HepG2 (cell line): ENCODE data around the gene PPP4R1. TPM values are rescaled to one million over a fixed set of nuclear protein-coding genes. Genes with fewer than 3 reads are reported as not detected.
A peak's percentile ranks its signal among the peaks of the same experiment; 100 is the strongest.

Source experiments
- ARNT ChIP-seq: fragments of 450-650 bp; IDR thresholded peaks from 2 replicates; pipeline ENCODE4 v1.6.1; 2017
- CEBPG ChIP-seq: IDR thresholded peaks from 2 replicates; pipeline ENCODE4 v1.6.1; 2016
- DMTF1 ChIP-seq: sonication (generic); formaldehyde crosslinking; IDR thresholded peaks from 2 replicates; pipeline ENCODE4 v1.4.0; 2020; ENCODE audit warnings: mild to moderate bottlenecking, missing genetic modification reagents
- MAFG ChIP-seq: sonication (generic); formaldehyde crosslinking; IDR thresholded peaks from 2 replicates; pipeline ENCODE4 v1.5.1; 2020; ENCODE audit warnings: mild to moderate bottlenecking, missing genetic modification reagents
- MAX ChIP-seq: IDR thresholded peaks from 2 replicates; pipeline ENCODE4 v1.6.1; 2012; ENCODE audit warnings: inconsistent platforms
- MED1 ChIP-seq: sonication (generic); formaldehyde crosslinking; IDR thresholded peaks from 2 replicates; pipeline ENCODE4 v1.4.0; 2020; ENCODE audit warnings: missing genetic modification reagents
- MLX ChIP-seq: IDR thresholded peaks from 2 replicates; pipeline ENCODE4 v1.6.1; 2016
- MXD1 ChIP-seq: sonication (generic); formaldehyde crosslinking; IDR thresholded peaks from 2 replicates; pipeline ENCODE4 v1.4.0; 2020; ENCODE audit warnings: mild to moderate bottlenecking, missing genetic modification reagents
- MYNN ChIP-seq: sonication (generic); formaldehyde crosslinking; IDR thresholded peaks from 2 replicates; pipeline ENCODE4 v1.4.0; 2020; ENCODE audit warnings: mild to moderate bottlenecking, low read depth, missing genetic modification reagents
- NAIF1 ChIP-seq: sonication (generic); formaldehyde crosslinking; IDR thresholded peaks from 2 replicates; pipeline ENCODE4 v1.5.0; 2020; ENCODE audit warnings: mild to moderate bottlenecking, missing genetic modification reagents, borderline replicate concordance
- NR2F6 ChIP-seq, 2 experiments: IDR thresholded peaks; 2 replicates each; pipeline ENCODE4 v1.6.1; 2016; ENCODE audit warnings: antibody characterized with exemption in 1 of 2, mild to moderate bottlenecking in 1 of 2
- NRL ChIP-seq: sonication (generic); formaldehyde crosslinking; IDR thresholded peaks from 2 replicates; pipeline ENCODE4 v1.5.0; 2020; ENCODE audit warnings: missing genetic modification reagents, mild to moderate bottlenecking, moderate library complexity, borderline replicate concordance
- PITX1 ChIP-seq: sonication (generic); formaldehyde crosslinking; IDR thresholded peaks from 2 replicates; pipeline ENCODE4 v1.5.1; 2020; ENCODE audit warnings: mild to moderate bottlenecking, missing genetic modification reagents
- PLRG1 ChIP-seq: fragments of 450-650 bp; conservative IDR thresholded peaks from 2 replicates; pipeline ENCODE4 v1.6.1; 2016
- RXRB ChIP-seq: IDR thresholded peaks from 2 replicates; pipeline ENCODE4 v1.6.1; 2016; ENCODE audit warnings: borderline replicate concordance, missing genetic modification reagents, missing compliant biosample characterization
- TBX3 ChIP-seq: fragments of 450-650 bp; IDR thresholded peaks from 2 replicates; pipeline ENCODE4 v1.6.1; 2017; ENCODE audit warnings: antibody characterized with exemption, mild to moderate bottlenecking, inconsistent platforms, borderline replicate concordance
- TGIF2 ChIP-seq: IDR thresholded peaks from 2 replicates; pipeline ENCODE4 v1.6.1; 2016; ENCODE audit warnings: control low read depth, missing compliant biosample characterization
- USF2 ChIP-seq, 2 experiments: sonication (generic) in 1 of 2; formaldehyde crosslinking in 1 of 2; IDR thresholded peaks; 2 replicates each; pipeline versions ENCODE4 v1.5.1 to v1.6.1; 2011 to 2020; ENCODE audit warnings: borderline replicate concordance in 1 of 2, low read depth in 1 of 2, low read length in 1 of 2, mild to moderate bottlenecking in 1 of 2, missing genetic modification reagents in 1 of 2, moderate library complexity in 1 of 2
- ZC3H4 ChIP-seq: sonication (generic); formaldehyde crosslinking; IDR thresholded peaks from 2 replicates; pipeline ENCODE4 v1.4.0; 2020; ENCODE audit warnings: missing genetic modification reagents, borderline replicate concordance
- ZNF12 ChIP-seq: sonication (generic); formaldehyde crosslinking; IDR thresholded peaks from 2 replicates; pipeline ENCODE4 v1.5.0; 2020; ENCODE audit warnings: missing genetic modification reagents
- ZNF205 ChIP-seq: IDR thresholded peaks from 2 replicates; pipeline ENCODE4 v1.6.1; 2018; ENCODE audit warnings: missing biosample characterization, missing genetic modification reagents
- ZNF839 ChIP-seq: sonication (generic); formaldehyde crosslinking; IDR thresholded peaks from 2 replicates; pipeline ENCODE4 v1.4.0; 2020; ENCODE audit warnings: missing genetic modification reagents, mild to moderate bottlenecking, borderline replicate concordance
- ZSCAN12 ChIP-seq: sonication (generic); formaldehyde crosslinking; IDR thresholded peaks from 2 replicates; pipeline ENCODE4 v1.9.0; 2021; ENCODE audit warnings: mild to moderate bottlenecking, missing genetic modification reagents
- ZSCAN30 ChIP-seq: sonication (generic); formaldehyde crosslinking; IDR thresholded peaks from 2 replicates; pipeline ENCODE4 v1.5.0; 2020; ENCODE audit warnings: mild to moderate bottlenecking, missing genetic modification reagents
- polyA plus RNA-seq, 8 experiments: library from polyadenylated mRNA; depleted of rRNA in 3 of 8; stranded (reverse) in 7 of 8; unstranded in 1 of 8; fragments of >200 nt; fragmentation: Illumina TruSeq in 4 of 8; extraction: Trizol in 4 of 8; gene quantifications; 2 replicates each; pipeline versions ENCODE4 v1.2.1 to v1.2.3, GENCODE V29; 2011 to 2016; ENCODE audit warnings: low read depth in 4 of 8, missing spikeins in 1 of 8, mixed read lengths in 1 of 8; ENCODE audit not compliant: insufficient read depth in 1 of 8
- total RNA-seq, 5 experiments: library from RNA; depleted of rRNA; stranded (reverse); fragments of >200 nt; fragmentation: Illumina TruSeq; extraction: Trizol; gene quantifications; 2 replicates each; pipeline ENCODE4 v1.2.3, GENCODE V29; 2016; ENCODE audit warnings: low read depth in 1 of 5

Gene PPP4R1
- total and polyA plus RNA-seq, 2 of the 13 experiments (the other 11 are each of a cell fraction or from before 2014, with no cell fraction given): 66.5 to 72.4 TPM

GRCh38 chr18:9557250-9557943 is 57.0 kb downstream of the PPP4R1 start (continued):
- TF ChIP-seq MXD1 (CRISPR knock-in tag): no peak
- no peak; the same call in 1 of the 2 replicates for TF ChIP-seq RXRB (CRISPR knock-in tag)
- TF ChIP-seq NAIF1 (CRISPR knock-in tag): no peak
- no peak for TF ChIP-seq MLX (CRISPR knock-in tag)
- TF ChIP-seq USF2 (IDR thresholded peaks at IDR 0.05; ENCODE audit: low read depth, low read length): no peak
- TF ChIP-seq USF2 (CRISPR knock-in tag; IDR thresholded peaks at IDR 0.05; ENCODE audit: borderline replicate concordance): no peak
- TF ChIP-seq TGIF2 (CRISPR knock-in tag): no peak
- no peak for TF ChIP-seq NR2F6 (IDR thresholded peaks at IDR 0.05)
- TF ChIP-seq NR2F6 (CRISPR knock-in tag; IDR thresholded peaks at IDR 0.05): no peak
- no peak for TF ChIP-seq ZSCAN30 (CRISPR knock-in tag)
- no peak for TF ChIP-seq ZSCAN12
- TF ChIP-seq TBX3: no peak
- no peak for TF ChIP-seq DMTF1 (CRISPR knock-in tag)
- TF ChIP-seq ZNF12 (CRISPR knock-in tag): no peak
- TF ChIP-seq NRL: no peak
- TF ChIP-seq MYNN (CRISPR knock-in tag): no peak
- no peak for TF ChIP-seq PLRG1
- TF ChIP-seq MAX: peak; percentile 74; the same call in 1 of the 2 replicates
- no peak for TF ChIP-seq ZNF839 (CRISPR knock-in tag)
- TF ChIP-seq ZC3H4: no peak
- TF ChIP-seq MAFG (CRISPR knock-in tag): no peak
- TF ChIP-seq PITX1: 0 out of 2 replicates have a peak, but pooled peaks have one; percentile 20
- TF ChIP-seq MED1 (CRISPR knock-in tag): no peak
- no peak for TF ChIP-seq ARNT
- peak; percentile 59; the same call in 1 of the 2 replicates for TF ChIP-seq ZNF205 (CRISPR knock-in tag)
- peak; percentile 32; the same call in 1 of the 2 replicates for TF ChIP-seq CEBPG
